Measurements from ENCODE around the gene TMEM192.
A peak's percentile ranks its signal among the peaks of the same experiment; 100 is the strongest.
"Not testable (repeated sequence)": the region's sequence is repeated elsewhere in the genome, so short reads cannot be mapped to it uniquely, and the experiment has no call there.

The TMEM192 gene

DNA sequence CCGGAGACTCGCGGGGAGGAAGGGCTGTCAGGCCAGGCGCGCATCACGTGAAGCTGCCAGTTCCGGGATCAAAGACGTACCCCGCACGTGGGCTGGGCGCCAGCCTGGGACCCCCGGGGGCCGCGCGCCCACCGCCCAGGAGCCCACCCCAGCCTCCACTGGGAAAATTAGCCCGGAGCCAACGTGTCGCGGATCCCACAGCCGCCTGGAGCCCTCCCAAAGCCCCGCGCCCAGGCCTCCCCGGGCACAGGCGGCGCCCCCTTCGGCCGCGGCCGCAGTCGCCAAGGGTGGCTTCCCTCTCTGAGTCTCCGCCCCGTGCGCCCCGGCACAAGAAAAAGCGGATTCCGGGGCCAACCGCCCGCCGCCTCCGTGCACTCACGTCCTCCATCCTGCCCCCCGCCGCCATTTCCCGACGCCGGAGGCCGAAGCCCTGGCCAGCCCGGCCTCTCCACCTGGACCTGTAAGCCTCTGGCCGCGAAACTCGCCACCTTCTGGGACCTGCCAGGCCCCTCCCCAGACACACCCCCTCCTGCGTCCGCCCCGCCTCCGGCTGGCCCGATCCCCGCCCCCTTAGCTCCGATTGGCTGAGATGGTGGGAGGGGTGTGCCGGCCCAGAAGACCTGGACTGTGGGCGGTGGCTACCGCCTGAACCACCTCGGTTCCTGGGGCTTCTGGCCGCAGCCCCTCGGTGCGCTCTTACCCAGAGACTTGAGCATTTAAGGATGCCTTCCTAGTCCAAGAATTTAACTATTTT lies at the start of gene TMEM192:
Gene TMEM192 (minus strand): TSS at position 493 of the 754 bp plus-strand sequence. CDS start 87 bp downstream, at position 406.
- peak; percentile 70 to 81 for DNase-seq

GRCh38 chr4:165158762-165159161 lies 46.1 kb upstream of the TMEM192 start:
- no peak for DNase-seq

DNA sequence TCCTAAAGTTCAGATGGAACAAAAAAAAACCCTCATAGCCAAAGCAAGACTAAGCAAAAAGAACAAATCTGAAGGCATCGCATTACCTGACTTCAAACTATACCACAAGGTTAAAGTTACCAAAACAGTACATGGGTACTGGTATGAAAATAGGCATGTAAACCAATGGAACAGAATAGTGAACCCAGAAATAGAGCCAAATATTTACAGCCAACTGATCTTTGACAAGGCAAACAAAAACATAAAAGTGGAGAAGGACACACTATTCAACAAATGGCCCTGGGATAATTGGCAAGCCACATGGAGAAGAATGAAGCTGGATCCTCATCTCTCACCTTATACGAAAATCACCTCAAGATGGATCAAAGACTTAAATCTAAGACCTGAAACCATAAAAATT lies 44.2 kb upstream of the TMEM192 start:
- no peak for DNase-seq

- no peak for DNase-seq
Observed at GRCh38 chr4:165154482-165154881, 41.8 kb upstream of the TMEM192 start.

GRCh38 chr4:165152527-165152926 lies 39.9 kb upstream of the TMEM192 start:
- no peak for DNase-seq

- DNase-seq, result no peak
Observed at GRCh38 chr4:165151734-165152133, 39.1 kb upstream of the TMEM192 start.

DNA sequence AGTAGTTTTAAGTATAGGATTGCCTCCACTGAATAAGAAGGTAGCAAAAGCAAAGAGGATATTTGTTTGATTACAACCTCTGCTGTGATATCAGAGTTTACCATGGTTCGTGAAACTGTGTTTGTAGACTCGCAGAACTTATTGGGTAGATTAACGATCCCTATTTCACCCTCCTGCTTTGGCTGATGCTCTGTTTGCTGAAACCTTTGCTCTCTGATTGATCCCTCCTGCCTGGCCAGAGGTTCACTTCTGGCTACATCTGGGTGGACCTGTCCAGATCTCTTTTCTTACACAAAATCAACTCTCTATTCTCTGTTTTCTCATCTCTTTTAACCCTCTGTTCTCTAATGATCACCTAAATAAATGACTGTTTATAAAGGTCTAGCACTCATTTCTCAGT lies 37.9 kb upstream of the TMEM192 start:
- DNase-seq, result no peak

DNA sequence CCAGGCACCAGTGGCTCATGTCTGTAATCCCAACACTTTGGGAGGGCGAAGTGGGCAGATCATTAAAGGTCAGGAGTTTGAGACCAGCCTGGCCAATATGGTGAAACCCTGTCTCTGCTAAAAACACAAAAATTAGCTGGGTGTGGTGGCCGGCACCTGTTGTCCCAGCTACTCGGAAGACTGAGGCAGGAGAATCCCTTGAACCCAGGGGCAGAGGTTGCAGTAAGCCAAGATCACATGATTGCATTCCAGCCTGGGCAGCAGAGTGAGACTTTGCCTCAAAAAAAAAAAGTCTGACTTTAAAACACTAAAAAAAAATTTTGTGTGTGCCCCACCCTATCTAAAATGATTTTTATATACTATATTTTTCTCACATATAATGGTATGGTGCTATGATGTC lies 26.2 kb upstream of the TMEM192 start:
- DNase-seq, result no peak

- DNase-seq, result no peak
Observed at GRCh38 chr4:165137205-165137604, 24.5 kb upstream of the TMEM192 start.

GRCh38 chr4:165136529-165136928 lies 23.9 kb upstream of the TMEM192 start:
- no peak for DNase-seq

GRCh38 chr4:165133150-165133549 lies 20.5 kb upstream of the TMEM192 start:
- DNase-seq, result no peak

- peak; percentile 36 to 39 for DNase-seq
Observed at GRCh38 chr4:165131247-165131832, 18.7 kb upstream of the TMEM192 start.

DNA sequence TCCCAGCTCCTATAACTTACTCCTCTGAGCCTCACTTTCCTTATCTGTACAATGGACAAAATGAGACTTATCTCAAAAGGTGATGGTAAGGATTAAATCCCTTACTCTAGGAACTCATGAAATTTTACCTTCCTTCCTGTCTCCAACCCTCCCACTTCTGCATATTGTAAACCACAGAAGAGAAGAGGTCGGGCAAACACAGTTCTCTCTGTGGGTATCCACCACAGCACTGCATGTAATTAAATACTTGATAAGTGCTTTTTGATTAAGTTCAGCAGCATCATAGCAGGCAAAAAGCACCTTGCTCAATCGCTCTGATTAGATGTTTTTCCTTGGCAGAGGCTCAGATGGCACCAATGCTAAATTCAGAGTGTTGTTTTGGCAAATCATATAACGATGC lies 17.3 kb upstream of the TMEM192 start:
- DNase-seq, result no peak

DNA sequence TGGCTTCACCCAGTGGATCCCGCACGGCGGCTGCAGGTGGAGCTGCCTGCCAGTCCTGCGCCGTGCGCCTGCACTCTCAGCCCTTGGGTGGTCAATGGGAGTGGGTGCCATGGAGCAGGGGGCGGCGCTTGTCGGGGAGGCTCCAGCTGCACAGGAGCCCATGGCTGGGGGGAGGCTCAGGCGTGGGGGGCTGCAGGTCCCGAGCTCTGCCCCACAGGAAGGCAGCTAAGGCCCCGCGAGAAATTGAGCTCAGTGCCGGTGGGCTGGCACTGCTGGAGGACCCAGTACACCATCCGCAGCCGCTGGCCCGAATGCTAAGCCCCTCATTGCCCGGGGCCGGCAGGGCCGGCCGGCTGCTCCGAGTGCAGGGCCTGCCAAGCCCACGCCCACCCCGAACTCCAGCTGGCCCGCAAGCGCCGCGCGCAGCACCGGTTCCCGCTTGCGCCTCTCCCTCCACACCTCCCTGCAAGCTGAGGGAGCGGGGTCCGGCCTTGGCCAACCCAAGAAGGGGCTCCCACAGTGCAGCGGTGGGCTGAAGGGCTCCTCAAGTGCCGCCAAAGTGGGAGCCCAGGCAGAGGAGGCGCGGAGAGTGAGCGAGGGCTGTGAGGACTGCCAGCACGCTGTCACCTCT lies 13.3 kb upstream of the TMEM192 start:
- not testable (repeated sequence) for DNase-seq

GRCh38 chr4:165124488-165124887 lies 11.8 kb upstream of the TMEM192 start:
- no peak for DNase-seq

GRCh38 chr4:165118256-165118909 lies 5.7 kb upstream of the TMEM192 start:
- no peak for DNase-seq

- no peak for DNase-seq
Observed at GRCh38 chr4:165115301-165115700, 2.6 kb upstream of the TMEM192 start.

DNA sequence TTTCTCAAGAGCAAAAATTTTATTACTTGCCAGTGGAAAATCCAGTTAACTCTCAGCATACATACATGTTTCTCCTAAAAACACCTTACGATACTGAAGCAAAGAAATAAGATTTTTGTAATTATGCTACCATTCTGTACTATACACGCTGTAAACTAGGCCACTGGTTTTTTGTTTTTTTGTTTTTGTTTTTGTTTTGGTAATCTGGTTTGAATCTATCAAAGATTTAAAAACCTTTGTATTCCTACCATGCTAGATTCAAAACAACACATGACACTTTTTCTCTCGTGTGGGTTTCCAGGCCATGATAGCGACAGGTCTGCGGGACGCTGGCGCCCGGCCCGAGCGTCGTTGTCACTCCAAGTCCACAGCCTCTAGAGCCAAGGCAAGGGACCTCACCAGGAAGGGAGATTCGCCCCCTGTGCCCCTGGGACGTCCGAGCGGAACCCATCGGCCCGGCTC lies 723 bp downstream of the TMEM192 start:
- no peak for DNase-seq

- no peak for DNase-seq
Observed at GRCh38 chr4:165106518-165106917, 6.1 kb downstream of the TMEM192 start.

GRCh38 chr4:165101641-165102040 lies 11.0 kb downstream of the TMEM192 start:
- DNase-seq, result no peak

- DNase-seq, result no peak
Observed at GRCh38 chr4:165096776-165097175, 15.9 kb downstream of the TMEM192 start.

DNA sequence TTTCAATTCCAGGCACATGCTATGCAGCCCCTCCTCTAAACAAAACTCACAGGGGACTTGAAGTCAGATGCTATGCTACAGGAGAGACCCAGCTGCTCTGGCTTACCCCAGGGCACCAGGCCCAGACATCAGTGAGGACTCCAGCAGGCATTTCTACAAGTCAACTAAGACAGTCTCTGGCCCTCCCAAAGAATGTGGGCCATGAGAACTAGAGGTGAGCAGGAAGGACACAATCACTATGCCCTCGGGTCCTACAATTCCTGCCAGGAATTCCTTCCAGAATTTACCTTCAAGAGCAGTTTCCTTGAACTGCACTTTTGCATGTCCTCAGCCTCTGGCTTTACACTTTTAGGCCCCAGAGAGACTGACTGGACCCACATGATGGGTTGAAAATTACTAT lies 17.4 kb downstream of the TMEM192 start:
- DNase-seq, result no peak

DNA sequence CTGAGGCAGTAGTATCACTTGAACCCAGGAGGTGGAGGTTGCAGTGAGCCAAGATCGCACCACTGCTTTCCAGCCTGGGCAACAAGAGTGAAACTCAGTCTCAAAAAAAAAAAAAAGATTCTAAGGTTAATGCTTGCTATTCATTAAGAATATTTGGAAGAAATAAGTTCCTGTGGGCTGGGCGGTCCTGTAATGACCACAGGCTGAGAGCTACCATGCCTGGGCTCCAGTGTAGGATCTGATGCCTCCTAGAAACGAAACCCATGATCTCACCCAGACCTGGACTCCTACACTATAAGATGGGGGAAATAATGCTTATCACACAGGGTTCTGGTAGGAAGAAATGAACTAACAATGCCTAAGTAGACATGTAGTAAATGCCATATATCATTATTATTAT lies 17.8 kb downstream of the TMEM192 start:
- DNase-seq, result no peak

DNA sequence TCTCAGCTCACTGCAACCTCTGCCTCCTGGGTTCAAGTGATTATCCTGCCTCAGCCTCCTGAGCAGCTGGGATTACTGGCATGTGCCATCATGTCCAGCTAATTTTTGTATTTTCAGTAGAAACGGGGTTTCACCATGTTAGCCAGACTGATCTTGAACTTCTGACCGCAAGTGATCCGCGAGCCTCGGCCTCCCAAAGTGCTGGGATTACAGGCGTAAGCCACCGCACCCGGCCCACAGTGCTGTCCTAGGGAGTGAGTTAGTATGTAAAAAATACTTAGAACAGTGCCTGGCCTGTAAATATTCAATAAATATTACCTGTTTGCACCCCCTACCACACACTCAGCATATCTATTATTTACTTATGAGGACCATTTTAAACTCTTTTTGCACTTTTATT lies 20.5 kb downstream of the TMEM192 start:
- not testable (repeated sequence) for DNase-seq

All from NCI-H1930 (cell line).